K562 (cell line): ENCODE measurements around the gene UVRAG. TPM values are rescaled to one million over a fixed set of nuclear protein-coding genes. Genes with fewer than 3 reads are reported as not detected.

ENCODE experiments used
- ATAC-seq: fragments of 200-7000 bp; cut with Tn5 transposase; 3 replicates; pipeline ENCODE4 v1.9.1; 2020; ENCODE audit warnings: moderate library complexity
- BruUV-seq: library from RNA; stranded (reverse); fragments of 400-500 nt; replicated peaks from 2 replicates; lab custom pipeline; 2021; lab: Mats Ljungman, UMichigan
- CTCF ChIA-PET: fragments of 300-600 bp; formaldehyde crosslinking; extraction: SDS; loops from one replicate; lab custom pipeline; 2021; ENCODE audit warnings: low intra/inter-chr PET ratio; lab: Yijun Ruan, JAX
- POLR2A ChIA-PET: fragments of 300-600, 350-650 bp; sonication (Branson Sonifier 250); formaldehyde crosslinking; extraction: SDS; loops from one replicate; lab custom pipeline; 2021; ENCODE audit warnings: antibody characterized with exemption, inconsistent platforms; lab: Yijun Ruan, JAX
- DNase-seq, 4 experiments: peaks; one replicate each; pipeline versions ENCODE4 v3.0.0 to v3.0.0-alpha.2; 2011 to 2018; ENCODE audit warnings: low spot score in 3 of 4, mixed read lengths in 3 of 4; ENCODE audit errors: extremely low read depth in 1 of 4
- FAIRE-seq: peaks from 2 replicates; lab custom pipeline; 2011; peaks lifted over from hg19 to GRCh38; lab: Jason Lieb, UNC
- H2AFZ ChIP-seq: 2 replicates; pipeline ENCODE4 v1.6.0; 2011; ENCODE audit warnings: low read depth, low read length, control low read depth, inconsistent platforms
- H3K27ac ChIP-seq: fragments of 200-600 bp; 3 replicates; pipeline ENCODE4 v1.8.0; 2011; ENCODE audit warnings: low read depth, mild to moderate bottlenecking, control low read depth, inconsistent platforms, low read length, moderate library complexity, mixed read lengths; ENCODE audit errors: extremely low read depth
- H3K27me3 ChIP-seq, 2 experiments: fragments of 300-600 bp in 1 of 2; 2 replicates in 1 of 2; 3 replicates in 1 of 2; pipeline versions ENCODE4 v1.6.0 to v1.8.0; 2011; ENCODE audit warnings: inconsistent platforms in 2 of 2, low read length in 2 of 2, mild to moderate bottlenecking in 1 of 2, mixed read lengths in 1 of 2, moderate library complexity in 1 of 2; ENCODE audit not compliant: control insufficient read depth in 2 of 2, insufficient read depth in 2 of 2
- H3K36me3 ChIP-seq: fragments of 300-600 bp; 3 replicates; pipeline ENCODE4 v1.8.0; 2011; ENCODE audit warnings: mild to moderate bottlenecking, low read length, inconsistent platforms; ENCODE audit not compliant: control insufficient read depth, insufficient read depth
- H3K4me1 ChIP-seq, 2 experiments: fragments of 200-600 bp in 1 of 2; replicated peaks in 1 of 2; 2 replicates in 1 of 2; 3 replicates in 1 of 2; pipeline versions ENCODE4 v1.5.1 to v1.8.0; 2011; ENCODE audit warnings: inconsistent platforms in 2 of 2, low read length in 2 of 2, mild to moderate bottlenecking in 1 of 2, mixed read lengths in 1 of 2, moderate library complexity in 1 of 2; ENCODE audit not compliant: control insufficient read depth in 2 of 2, insufficient read depth in 2 of 2
- H3K4me2 ChIP-seq: 2 replicates; pipeline ENCODE4 v1.6.1; 2011; ENCODE audit warnings: low read length, control low read depth, inconsistent platforms, mixed read lengths; ENCODE audit not compliant: insufficient read depth
- H3K4me3 ChIP-seq: fragments of 200-600 bp; sonication (generic), shearing (Covaris generic); 2 replicates; pipeline ENCODE4 v1.5.1; 2016; ENCODE audit warnings: control low read depth, inconsistent platforms
- H3K79me2 ChIP-seq: fragments of 200-600 bp; 3 replicates; pipeline ENCODE4 v1.8.0; 2011; ENCODE audit warnings: low read length, inconsistent platforms; ENCODE audit not compliant: control insufficient read depth, insufficient read depth
- H3K9ac ChIP-seq, 2 experiments: 2 replicates each; pipeline versions ENCODE4 v1.6.0 to v1.6.1; 2011; ENCODE audit warnings: low read depth in 2 of 2, low read length in 2 of 2, control low read depth in 1 of 2, inconsistent platforms in 1 of 2, mild to moderate bottlenecking in 1 of 2, mixed read lengths in 1 of 2; ENCODE audit not compliant: insufficient read depth in 1 of 2
- H3K9me1 ChIP-seq: one replicate; pipeline ENCODE4 v1.6.0; 2011; ENCODE audit warnings: inconsistent platforms, mild to moderate bottlenecking, low read length, moderate library complexity; ENCODE audit not compliant: control insufficient read depth, insufficient read depth
- H3K9me3 ChIP-seq: replicated peaks from 2 replicates; pipeline ENCODE4 v1.5.1; 2011; ENCODE audit warnings: low read depth, low read length, inconsistent platforms; ENCODE audit not compliant: control insufficient read depth, insufficient read depth
- H4K20me1 ChIP-seq: replicated peaks from 2 replicates; pipeline ENCODE4 v1.6.1; 2011; ENCODE audit warnings: low read length, inconsistent platforms, mixed read lengths; ENCODE audit not compliant: control insufficient read depth, insufficient read depth
- ATF4 ChIP-seq: fragments of 450-650 bp; formaldehyde crosslinking; IDR thresholded peaks from 2 replicates; pipeline ENCODE4 v1.4.0; 2022; ENCODE audit warnings: mild to moderate bottlenecking, moderate library complexity
- ESRRA ChIP-seq: fragments of 450-650 bp; IDR thresholded peaks from 2 replicates; pipeline ENCODE4 v1.6.1; 2014; ENCODE audit warnings: low read depth, mild to moderate bottlenecking, moderate library complexity, borderline replicate concordance
- SPI1 ChIP-seq: IDR thresholded peaks from 2 replicates; pipeline ENCODE4 v1.6.1; 2011; ENCODE audit warnings: low read depth, low read length, control low read depth, borderline replicate concordance
- ZBTB34 ChIP-seq: fragments of 250-450 bp; sonication (Bioruptor Pico); IDR thresholded peaks from 2 replicates; pipeline ENCODE4 v1.8.0; 2021; ENCODE audit warnings: mild to moderate bottlenecking, moderate library complexity
- WGBS: fragments of 100-300 bp; shearing (Covaris generic); methylation state at CpG from one replicate; pipeline ENCODE4 v1.1.6; 2016; ENCODE audit warnings: low coverage, mixed read lengths; ENCODE audit not compliant: insufficient coverage; ENCODE audit errors: missing lambda C conversion rate; 5-methylcytosine and 5-hydroxymethylcytosine counted together
- in situ Hi-C: fragments of 300-500 bp; cut with MboI; formaldehyde crosslinking; loops from 4 replicates; pipeline ENCODE4 v1.15.0; 2018; ENCODE audit warnings: inconsistent platforms, mixed read lengths
- intact Hi-C: fragments of 100-400 bp; cut with micrococcal nuclease; formaldehyde crosslinking; loops from 2 replicates; pipeline ENCODE4 v1.14.2; 2022
- polyA plus RNA-seq, 8 experiments: library from polyadenylated mRNA; depleted of rRNA in 4 of 8; stranded (reverse) in 5 of 8; unstranded in 3 of 8; fragments of >200 nt; fragmentation: Nextera tagmentation in 2 of 8; fragmentation: Illumina TruSeq in 1 of 8; extraction: Ambion mirVana in 2 of 8; extraction: Trizol in 1 of 8; gene quantifications; 2 replicates each; pipeline versions ENCODE4 v1.2.1 to v1.2.3, GENCODE V29; 2011 to 2014; ENCODE audit warnings: inconsistent platforms in 1 of 8, missing spikeins in 1 of 8
- total RNA-seq, 7 experiments: library from RNA; depleted of rRNA in 6 of 7; stranded (reverse); fragments of >200 nt in 6 of 7; fragmentation: Illumina TruSeq in 2 of 7; extraction: Trizol in 2 of 7; gene quantifications; 2 replicates each; pipeline versions ENCODE4 v1.2.1 to v1.2.3, GENCODE V29; 2011 to 2021; ENCODE audit warnings: low replicate concordance in 1 of 7

Gene UVRAG
- total and polyA plus RNA-seq, 9 of the 15 experiments (the other 6 are each of a cell fraction or from before 2014, with no cell fraction given): 3.1 to 17.8 (median 12.4) TPM

- Histone ChIP-seq H3K4me3 (no peak overlapping the region), H3K4me1 (peaks cover 0 to 6% of the 10 kb centered on the region in 2 experiments; a peak in 1 of 5 replicates), H3K27ac (no peak overlapping the region), H4K20me1 (no peaks in the 10 kb centered on the region), H3K79me2 (no peaks in the 10 kb centered on the region), H2AFZ (no peak overlapping the region), H3K4me2 (no peak overlapping the region), H3K9ac (no peak overlapping the region), H3K9me1 (no peaks in the 10 kb centered on the region), H3K27me3 (no peaks in the 10 kb centered on the region), H3K9me3 (no peaks in the 10 kb centered on the region), H3K36me3 (no peaks in the 10 kb centered on the region)
- FAIRE-seq (no peak), DNase-seq (no peak), ATAC-seq (no peak)
- POLR2A ChIA-PET: interaction anchor here (1.0 to 1.8 kb wide), 3 partner anchors 8 to 16 kb away, joined by 3 to 9 read pairs (median 4); partner anchors contain the start of gene DGAT2
- in situ Hi-C loops: loop anchor here (10.0 kb wide), 1 partner anchor 340 kb away; no protein-coding TSS in a partner anchor
- intact Hi-C loops: no loop called here
- CTCF ChIA-PET: no interaction called here
- no TSS peak for BruUV-seq
- TF ChIP-seq ATF4: no peak
- 0 out of 2 replicates have a peak, but pooled peaks have one; percentile 6 for TF ChIP-seq ESRRA
- WGBS: 8% methylated on average over 4 of the region's 4 CpGs
Measured at GRCh38 chr11:75785187-75785586, 29.8 kb upstream of the UVRAG start.

GRCh38 chr11:75786101-75786736 lies 28.8 kb upstream of the UVRAG start:
- ChIA-PET POLR2A (interaction anchor here (0.5 to 1.4 kb wide), 4 partner anchors 11 to 46 kb away, joined by 3 to 4 read pairs (median 3); partner anchors contain the start of gene DGAT2), CTCF (no interaction called here)
- Histone ChIP-seq H3K4me2 (no peak overlapping the region), H3K9me3 (no peaks in the 10 kb centered on the region), H2AFZ (no peak overlapping the region), H3K79me2 (no peaks in the 10 kb centered on the region), H3K27me3 (no peaks in the 10 kb centered on the region), H3K36me3 (no peaks in the 10 kb centered on the region), H4K20me1 (no peaks in the 10 kb centered on the region), H3K9me1 (no peaks in the 10 kb centered on the region), H3K27ac (no peak overlapping the region), H3K4me3 (no peak overlapping the region), H3K4me1 (peaks cover 0 to 2% of the 10 kb centered on the region in 2 experiments; a peak in 1 of 5 replicates), H3K9ac (no peak overlapping the region; a peak in 1 of 4 replicates)
- FAIRE-seq: no peak
- no peak for ATAC-seq
- intact Hi-C loops (no loop called here), in situ Hi-C loops (loop anchor here (10.0 kb wide), 1 partner anchor 341 kb away; no protein-coding TSS in a partner anchor)
- no peak for DNase-seq
- 24% methylated on average over 8 of the region's 8 CpGs for WGBS
- no TSS peak for BruUV-seq
- TF ChIP-seq ZBTB34 (no peak), SPI1 (peak; percentile 24; the same call in 1 of the 2 replicates)
